NCI-H2227 (cell line): ENCODE measurements around the gene SMTNL2.

Experiments used
- DNase-seq: peaks from one replicate; lab custom pipeline; 2025; ENCODE audit not compliant: unreplicated experiment; lab: John Stamatoyannopoulos, UW

The SMTNL2 gene

DNA sequence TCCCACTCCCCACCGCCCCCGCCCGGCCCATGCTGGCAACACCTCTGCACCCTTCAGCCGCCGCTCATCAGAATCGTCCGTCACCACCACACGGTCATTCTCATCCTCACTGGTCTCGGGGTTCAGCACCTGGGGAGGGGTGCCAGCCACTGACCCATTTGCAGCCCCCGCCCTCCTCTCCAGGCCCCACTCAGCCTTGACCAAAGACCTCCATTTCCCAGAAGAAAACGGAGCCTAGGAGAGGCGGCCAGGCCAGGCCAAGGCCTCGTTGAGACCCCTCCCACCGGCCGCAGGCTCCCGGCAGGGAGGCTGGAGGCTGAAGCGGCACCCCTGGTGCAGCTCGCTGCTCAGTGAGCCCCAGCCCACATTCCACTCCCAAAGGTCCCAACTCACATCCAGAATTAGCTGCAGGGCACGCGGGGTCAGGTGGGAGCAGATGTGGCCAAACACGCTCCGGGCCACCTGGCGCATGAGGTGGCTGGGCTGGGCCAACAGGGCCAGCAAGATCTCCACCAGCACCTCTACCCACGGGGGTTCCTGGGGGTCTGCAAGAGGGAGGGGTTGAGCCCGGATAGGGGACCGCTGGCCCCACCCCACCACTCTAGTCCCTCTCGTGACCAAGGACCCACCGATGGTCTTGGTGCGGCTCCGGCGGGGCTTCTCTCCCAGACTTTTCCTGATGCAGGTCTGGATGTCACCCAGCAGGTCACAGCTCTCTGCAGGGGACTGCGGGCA is 38.9 kb upstream of the SMTNL2 start:
- no peak for DNase-seq

DNA sequence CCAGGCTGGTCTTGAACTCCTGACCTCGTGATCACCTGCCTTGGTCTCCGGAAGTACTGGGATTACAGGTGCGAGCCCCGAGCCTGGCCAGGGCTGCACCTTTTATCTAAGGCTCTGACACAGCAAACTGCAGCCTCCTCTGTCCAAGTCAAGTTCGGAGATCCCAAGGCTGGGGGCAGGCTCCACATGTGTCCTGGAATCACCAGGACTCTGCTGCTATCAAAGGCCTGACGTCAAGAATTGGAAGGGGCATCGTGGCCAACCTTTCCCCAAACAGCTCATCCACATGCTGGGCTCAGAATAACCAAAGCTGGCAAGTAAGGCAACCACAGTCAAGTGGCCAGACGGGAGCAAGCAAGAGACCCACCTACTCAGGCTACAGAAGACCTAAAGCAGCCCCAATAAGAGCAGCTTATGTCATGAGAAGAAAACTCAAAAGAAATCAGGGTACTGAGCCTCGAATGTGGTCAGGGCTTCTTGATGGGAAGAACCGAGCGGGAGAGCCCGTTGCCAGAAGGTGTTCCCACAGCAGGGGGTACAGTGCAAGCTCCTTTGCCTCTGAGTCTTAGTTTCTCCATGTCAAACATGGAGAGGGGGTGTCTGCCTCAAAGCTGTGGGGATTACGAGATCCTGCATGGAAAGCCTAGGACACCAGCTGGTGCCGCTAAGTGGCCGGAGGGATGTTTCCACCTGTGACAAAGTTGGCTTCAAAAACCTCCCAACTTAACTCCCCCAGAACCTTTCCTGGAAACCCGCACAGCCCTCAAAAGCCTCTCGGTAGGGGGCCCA is 37.0 kb upstream of the SMTNL2 start:
- DNase-seq = no peak

DNA sequence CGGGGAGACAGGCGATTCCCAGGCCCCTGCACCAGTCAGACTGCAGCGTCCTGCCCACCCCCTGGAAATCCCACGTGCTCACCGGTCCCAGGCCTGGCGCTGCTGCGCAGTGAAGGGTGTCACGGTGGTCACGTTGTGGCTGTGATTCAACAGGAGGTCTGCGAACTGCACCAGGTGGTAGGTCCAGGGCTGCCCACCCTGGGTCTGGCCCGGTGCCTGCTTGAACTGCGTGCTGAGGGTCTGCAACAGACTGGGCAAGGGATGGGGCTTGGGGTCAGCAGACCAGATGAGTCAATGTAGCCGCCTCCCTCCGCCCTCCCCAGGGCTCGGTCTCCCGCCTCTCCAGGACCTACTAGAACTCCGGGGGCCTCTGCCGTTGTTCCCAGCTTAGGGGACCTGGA is 36.3 kb upstream of the SMTNL2 start:
- DNase-seq = no peak

DNA sequence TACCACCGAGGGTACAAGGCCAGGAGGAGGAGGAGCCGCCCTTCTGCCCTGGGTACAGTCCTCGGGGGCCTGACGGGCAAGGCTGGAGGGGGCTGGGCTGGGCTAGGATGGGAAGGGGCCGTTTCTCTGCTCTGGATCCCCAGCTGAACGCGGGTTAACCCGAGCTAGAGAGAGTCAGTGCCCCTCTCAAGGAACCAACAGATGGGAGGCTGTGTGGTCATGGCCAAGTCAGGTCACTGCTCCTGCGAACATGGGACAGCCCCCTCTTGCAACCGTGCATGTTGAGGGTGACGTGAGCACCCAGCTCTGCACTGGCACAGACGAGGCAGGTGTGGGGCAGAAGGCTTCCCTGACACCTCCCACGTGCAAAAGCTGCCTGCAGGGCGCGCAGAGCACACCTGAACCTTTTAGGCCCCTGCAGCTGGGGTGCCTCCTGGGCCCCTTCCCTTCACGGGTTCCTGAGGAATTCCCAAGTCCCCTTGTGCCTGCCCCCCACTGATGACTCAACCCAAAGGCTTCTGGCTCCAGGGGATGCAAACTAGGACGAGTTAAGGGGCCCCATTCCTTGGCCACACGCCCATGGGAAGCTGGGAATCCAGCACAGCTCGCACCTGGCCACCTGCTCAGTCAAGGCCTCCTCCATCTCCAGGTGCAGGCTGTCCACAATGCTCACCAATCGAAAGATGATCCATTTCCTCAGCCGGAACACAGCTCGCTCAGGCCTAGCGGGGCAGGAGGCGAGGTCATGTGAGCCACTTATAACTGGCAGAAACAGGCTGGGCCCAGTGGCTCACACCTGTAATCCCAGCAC is 35.4 kb upstream of the SMTNL2 start:
- DNase-seq = no peak

DNA sequence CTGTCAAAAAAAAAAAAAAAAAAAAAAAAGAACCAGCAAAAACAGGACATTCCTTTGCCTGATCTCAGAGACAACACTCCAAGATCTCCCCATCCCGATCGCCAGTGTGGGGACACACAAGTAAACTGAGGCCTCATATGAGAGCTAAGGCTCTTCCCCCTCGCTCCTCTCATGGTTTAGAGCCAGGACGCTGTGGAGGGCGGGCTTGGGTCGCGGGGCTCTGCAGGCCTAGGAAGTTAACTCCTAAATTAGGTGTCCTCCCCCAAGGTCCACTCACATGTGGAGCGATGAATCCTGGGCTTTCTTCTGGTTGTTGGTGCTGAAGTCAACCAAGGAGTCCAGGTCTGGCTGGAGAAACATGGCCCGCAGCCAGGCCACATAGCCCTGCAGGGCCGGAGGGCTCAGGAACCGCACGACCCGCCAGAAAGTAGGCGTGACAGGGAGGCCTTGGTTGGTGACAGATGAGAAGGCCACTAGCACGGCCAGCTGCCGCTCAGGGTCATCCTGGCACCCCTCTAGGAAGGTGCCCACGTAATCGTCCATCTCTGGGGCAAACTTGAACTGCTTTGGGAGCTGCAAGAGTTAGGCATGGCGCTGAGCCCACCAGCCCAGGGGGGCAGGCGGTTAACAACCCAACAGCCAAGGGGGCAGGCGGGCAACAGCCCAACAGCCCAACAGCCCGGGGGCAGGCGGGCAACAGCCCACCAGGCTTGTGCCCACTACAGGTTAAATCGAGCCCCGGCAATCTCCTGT is 34.4 kb upstream of the SMTNL2 start:
- DNase-seq = no peak

DNA sequence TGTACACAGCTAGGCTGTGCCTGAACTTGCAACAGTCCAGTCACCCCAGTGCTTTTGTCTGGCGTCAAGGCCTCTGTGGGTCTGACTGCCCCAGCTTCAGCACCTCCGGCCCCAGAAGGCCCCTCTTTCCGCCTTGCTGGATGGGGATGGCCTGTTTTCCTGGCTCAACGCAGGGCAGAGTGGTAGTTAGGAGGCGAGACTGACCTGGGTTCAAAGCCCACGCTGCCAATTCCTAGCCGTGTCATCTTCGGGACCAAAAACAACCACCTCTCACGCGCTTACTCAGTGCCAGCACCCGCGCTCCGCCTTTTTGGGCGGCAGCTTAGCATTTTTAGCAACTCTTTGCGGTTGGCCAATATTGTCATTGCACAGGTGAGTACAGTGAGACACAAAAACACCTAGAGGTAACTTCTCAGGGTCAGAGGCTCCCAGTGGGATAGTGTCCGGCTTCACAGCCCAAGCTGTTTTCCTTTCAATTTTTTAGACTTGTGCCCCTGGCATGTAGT is 33.7 kb upstream of the SMTNL2 start:
- no peak for DNase-seq

DNA sequence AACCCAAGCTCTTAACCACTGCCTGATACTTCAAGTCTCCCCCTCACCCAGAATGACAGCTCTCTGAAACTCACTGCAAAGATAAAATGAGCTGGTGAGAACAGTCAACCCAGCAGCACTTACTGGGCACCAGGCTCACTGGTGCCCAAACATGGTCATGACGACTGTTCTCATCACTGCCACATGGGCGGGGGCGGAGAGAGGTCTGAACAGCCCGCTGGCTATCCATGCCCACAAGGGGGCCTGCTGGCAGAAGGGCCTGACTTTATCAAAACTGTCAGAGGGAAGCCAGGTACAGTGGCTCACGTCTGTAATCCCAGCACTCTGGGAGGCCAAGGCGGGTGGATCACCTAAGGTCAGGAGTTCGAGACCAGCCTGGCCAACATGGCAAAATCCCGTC is 33.2 kb upstream of the SMTNL2 start:
- DNase-seq = no peak

DNA sequence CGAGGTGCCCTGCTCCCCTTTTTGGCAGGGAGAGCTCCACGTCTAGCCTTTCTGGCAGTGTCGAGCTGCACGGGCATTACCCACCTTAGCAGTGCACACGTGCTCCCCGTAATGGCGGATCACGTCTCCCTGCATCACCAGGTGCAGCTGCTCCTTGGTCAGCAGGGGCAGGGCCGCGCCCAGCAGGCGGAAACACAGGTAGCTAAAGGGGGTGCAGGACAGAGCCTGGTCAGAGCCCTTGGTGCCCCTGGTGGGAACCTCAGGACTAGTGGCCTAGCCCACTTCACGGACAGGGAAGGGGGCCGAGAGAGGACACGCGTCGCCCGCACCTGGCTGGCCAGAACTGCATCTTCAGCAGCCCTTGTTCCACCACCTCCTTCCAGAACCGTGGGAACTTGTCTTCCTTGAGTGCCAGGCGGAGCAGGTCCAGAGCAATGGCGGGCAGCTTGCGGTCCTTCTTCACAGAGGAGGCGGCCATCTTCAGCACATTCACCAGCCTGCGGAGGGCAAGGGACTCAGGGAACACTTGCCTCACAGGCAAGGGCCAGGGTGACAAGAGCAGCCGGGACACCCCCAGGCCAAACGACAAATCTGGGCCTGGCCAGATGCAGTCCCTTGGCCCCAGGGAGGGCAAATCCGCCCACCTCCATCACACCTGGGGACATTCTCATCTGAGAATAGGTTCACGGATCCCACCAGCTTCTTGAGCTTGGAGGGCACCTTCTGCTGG is 32.4 kb upstream of the SMTNL2 start:
- DNase-seq = no peak

DNA sequence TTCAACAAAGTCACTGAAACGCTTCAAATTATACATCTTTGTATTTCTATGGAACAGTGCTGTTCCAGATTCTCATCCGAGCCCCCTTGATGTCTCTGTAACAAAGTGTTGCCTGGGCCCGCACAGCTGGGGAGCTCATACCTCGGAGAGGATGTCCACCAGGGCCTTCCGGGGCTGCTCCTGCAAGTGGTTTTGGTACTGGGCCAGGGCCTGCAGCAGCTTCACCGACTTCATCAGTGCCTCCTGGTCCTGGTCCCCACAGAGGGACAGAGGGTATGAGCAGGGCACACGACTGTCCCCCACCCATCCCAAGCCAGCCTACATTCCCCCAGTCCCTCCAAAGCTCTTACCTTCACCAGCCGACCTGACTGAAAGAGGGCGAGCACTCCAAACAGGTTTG is 30.7 kb upstream of the SMTNL2 start:
- no peak for DNase-seq

DNA sequence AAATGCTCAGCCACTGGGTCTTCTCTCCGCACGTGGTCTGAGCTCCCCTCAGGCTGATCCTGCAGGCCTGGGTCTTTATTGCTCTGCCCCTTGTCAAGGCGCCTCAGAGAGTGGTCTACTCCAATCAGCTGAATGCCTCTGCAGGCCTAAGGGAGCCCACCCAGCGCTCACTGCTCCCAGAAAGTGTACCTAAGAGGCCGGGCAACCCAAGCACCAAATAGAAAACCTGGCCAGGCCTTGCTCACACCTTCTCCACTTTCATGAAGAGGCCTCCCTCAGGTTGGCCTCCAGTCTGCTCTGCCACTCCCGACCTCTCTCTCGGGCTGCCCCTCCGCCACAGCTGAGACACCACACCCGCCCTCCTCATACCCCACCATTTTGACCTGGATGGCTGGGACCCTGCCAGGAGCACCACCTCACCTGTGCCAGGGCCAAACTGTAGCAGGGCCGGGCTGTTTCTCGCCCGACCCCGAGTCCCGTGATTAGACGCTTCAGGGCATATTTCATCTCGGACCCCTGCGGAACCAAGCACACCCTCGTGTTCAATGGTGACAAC is 29.8 kb upstream of the SMTNL2 start:
- DNase-seq = no peak

DNA sequence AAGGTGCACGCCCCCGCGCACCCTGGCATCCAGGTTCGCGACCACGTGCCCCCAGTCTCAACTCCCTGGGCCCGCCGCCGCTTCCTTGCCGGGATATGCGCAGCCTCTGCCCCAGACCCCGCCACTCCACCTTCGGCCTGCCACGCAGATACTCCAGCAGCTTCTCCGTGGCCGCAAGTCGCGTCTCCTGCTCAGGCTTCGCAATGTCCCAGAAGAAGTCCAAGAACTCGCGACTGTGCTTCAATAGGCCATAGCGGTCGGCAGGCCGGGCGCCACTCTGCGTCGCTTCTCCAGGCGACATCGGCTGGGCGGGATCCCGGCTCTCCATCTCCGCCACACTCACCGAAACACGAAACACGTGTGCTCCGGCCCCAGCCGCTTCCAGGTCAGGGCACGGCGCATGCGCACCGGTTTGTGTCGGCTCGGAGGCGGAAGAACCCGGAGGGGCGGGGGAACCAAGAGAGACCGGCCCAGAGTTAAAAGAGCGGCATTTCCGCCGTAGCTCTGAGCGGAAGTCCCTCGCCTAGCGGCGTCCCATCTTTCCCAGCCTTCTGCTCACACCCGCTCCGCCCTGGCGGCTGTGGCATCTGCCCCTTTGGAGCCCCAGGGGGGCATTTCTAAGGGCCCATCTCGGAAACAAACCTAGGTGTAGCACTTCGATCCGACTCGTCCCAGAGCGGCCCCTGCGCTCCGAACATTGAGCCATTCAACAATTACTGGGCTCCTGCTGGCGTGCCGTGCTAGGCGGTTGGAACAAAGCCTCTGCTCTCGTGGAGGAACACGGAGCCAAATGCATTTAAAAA is 29.1 kb upstream of the SMTNL2 start, which contains the start of gene MYBBP1A:
Gene MYBBP1A, minus strand, starts transcription at position 388 of the 803 bp plus-strand sequence. Its CDS starts 60 bp downstream, at position 328.
- peak; percentile 97 for DNase-seq

DNA sequence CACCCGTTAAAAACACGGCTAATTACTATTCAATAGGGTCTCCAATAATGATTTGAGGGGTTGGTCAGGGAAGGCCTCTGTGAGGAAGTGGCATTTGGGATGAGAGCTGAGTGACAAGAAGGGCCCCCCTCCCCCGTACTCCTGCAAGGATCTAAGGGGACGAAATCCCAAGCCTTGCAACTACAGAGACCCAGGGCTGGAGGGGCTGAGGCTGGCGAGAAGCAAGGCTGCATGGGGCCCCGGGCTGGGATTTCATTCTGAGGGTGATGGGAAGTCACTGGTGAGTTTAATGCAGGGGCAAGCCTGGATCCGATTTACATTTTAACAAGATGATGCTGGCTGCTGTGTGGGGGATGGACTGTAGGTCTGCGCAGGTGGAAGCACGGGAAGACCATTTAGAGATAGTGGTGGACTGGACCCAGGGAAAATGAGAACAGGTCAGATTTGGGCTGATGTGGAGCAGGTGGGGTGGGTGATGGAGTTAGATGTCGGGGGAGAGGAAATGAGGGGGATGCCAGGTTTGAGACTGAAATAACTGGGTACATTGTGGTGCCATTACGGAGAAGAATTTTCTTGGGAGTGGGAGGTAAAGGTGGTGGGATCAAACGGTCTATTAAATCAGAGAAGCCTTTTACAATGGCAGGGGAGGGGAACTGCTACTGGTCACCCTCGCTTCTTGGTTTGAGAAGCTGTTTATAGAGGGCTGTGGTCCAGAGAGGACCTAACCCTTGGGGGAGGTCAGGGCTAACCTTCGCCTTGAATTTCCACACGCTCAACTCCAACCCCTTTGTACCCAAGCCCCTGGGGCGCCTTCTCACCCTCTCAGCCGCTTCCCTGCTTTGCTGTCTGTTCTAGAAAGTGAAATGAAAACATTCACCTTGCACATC is 28.2 kb upstream of the SMTNL2 start:
- peak; percentile 45 for DNase-seq

DNA sequence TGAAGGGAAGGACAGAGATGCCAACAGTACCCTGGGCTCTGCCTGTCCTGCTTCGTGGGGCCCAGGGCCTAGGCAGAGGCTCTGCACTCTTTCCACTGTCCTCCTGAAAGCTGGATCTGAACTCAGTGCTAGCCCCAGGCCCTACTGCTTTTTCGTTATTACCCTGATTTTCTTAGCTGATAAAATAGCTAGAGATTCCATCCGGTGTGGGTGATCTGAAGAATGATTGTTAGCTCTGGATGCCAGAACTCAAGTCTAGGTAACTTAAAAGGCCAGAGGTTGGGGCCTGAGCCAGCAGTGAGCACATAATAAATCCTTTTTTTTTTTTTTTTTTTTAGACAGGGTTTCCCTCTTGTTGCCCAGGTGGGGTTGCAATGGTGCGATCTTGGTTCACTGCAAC is 27.3 kb upstream of the SMTNL2 start:
- no peak for DNase-seq

DNA sequence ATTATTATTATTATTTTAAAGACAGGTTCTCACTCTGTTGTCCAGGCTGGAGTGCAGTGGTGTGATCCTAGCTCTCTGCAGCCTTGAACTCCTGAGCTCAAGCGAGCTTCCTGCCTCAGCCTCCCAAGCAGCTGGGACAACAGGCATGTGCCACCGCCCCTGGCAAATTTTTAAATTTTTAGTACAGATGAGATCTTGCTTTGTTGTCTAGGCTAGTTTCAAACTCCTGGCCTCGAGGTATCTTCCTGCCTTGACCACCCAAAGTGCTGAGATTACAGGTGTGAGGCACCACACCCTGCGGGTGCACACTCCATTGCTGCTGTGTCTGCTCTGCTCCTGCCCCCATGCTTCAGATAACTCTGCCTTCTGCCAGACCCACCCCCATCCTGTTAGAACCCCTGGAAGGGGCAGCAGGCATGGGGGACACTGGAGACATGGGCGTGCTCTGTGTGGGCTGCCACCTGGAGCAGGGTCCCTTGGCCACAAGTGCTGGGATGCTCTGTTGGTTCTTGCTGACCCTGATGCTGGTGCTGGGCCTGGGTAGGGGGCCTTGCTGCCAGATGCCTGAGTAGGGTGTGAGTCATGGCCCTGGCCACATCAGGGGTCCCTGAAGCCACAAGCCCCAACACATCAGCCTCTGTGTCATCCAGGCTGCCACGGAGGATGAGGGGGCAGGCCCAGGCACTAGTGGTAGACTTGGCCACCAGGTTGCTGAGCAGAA is 26.5 kb upstream of the SMTNL2 start:
- no peak for DNase-seq

DNA sequence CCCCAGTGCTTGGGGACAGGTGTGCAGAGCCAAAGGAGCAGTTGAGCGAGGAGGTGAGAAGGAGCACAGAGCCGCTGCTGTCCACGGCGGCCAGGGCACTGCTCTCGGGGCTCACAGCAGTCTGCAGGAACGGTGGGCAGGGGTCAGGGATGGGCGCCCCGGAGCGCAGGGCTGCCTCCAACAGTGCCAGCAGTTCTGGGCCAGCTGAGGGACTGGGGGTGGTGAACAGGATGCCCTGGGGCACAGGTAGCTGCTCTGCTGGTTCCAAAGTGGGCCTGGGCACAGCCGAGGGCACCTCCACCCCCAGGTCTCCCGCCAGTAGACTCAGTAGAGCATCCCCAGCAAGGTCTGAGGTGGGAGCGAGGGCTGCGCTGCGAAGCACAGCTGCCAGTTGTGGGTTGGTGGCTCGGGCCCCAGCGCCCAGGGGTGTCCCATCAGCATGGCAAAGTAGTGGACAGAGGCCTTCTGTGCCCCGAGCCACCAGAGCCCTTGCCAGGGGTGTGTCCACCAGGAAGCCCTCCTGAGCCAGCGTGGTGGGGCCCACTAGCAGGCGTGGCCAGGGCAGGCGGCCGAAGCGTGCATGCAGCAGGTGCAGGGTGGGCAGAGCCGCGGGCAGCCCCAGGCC is 25.9 kb upstream of the SMTNL2 start:
- no peak for DNase-seq

DNA sequence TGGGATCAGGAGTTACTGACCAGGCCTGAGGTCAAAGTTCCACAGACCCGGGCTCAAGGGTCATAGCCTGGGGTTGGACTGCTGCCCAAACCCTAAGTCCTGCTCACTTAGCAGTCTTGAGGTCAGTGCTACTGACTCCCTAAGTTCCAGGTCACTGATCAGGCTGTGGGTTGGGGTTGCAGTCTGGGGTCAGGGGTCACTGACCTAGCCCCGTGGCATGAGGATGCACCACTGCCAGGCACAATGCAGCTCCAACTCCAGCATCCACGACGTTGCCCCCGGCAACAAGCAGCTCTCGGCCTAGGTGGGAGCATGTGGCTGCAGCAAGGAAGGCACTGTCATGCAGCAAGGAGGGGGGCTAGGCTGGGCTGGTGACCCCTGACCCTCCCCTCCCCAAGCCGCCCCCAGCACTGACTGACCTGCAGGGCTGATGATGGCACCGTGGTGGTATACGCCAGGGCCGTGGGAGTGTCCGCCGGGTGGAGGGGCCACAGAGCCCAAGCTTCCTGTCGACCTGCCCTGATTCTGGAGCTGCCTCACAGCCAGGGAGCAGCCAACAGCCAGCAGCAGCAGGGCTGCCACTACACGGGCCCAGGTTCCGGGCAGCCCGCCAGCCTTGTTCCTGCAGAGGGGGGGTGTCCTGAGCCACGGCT is 25.1 kb upstream of the SMTNL2 start:
- DNase-seq = no peak
